Hepatocyte (in vitro differentiated cells): ENCODE measurements around the gene NEDD8.

ENCODE experiments used
- CTCF ChIP-seq: fragments of 200-600 bp; sonication (generic); IDR thresholded peaks from 2 replicates; pipeline ENCODE4 v1.5.1; 2016; ENCODE audit warnings: antibody characterized with exemption, mild to moderate bottlenecking; ENCODE audit not compliant: poor library complexity
- EZH2 ChIP-seq: fragments of 200-600 bp; sonication (generic); IDR thresholded peaks from 2 replicates; pipeline ENCODE4 v1.6.1; 2016; ENCODE audit warnings: antibody characterized with exemption, mild to moderate bottlenecking, borderline replicate concordance
- EZH2phosphoT487 ChIP-seq: fragments of 200-600 bp; sonication (generic); IDR thresholded peaks from one replicate; pipeline ENCODE4 v1.6.1; 2018; ENCODE audit warnings: antibody characterized with exemption, mild to moderate bottlenecking, low read depth, moderate library complexity; ENCODE audit not compliant: unreplicated experiment, severe bottlenecking

GRCh38 chr14:24260026-24260779, 28.0 kb upstream of the NEDD8 start:
- TF ChIP-seq CTCF (no peak), EZH2 (no peak), EZH2phosphoT487 (no peak)
